ENCODE measurements around the gene PCDHGB7. TPM values are rescaled to one million over a fixed set of nuclear protein-coding genes. Genes with fewer than 3 reads are reported as not detected.
"Not testable (repeated sequence)": the region's sequence is repeated elsewhere in the genome, so short reads cannot be mapped to it uniquely, and the experiment has no call there.

PCDHGB7 gene
- total RNA-seq, 2 donors from 2014 or later: 12.2 to 17.1 TPM

GRCh38 chr5:141393267-141393666 lies 24.2 kb upstream of the PCDHGB7 start:
- DNase-seq (ENCODE audit: low spot score): no peak
- intact Hi-C loops (cut with DNase I): no loop called here

GRCh38 chr5:141394401-141395187 lies 22.9 kb upstream of the PCDHGB7 start:
- intact Hi-C loops (cut with DNase I); DNase-seq (ENCODE audit: low spot score): not testable (repeated sequence)

- intact Hi-C loops (cut with DNase I): not testable (repeated sequence)
- peak; percentile 54 for DNase-seq (ENCODE audit: low spot score)
Measured at GRCh38 chr5:141397756-141398551, 19.5 kb upstream of the PCDHGB7 start, which contains the start of gene PCDHGB5. PCDHGB5 (plus strand) TSS chr5:141397947; CDS start chr5:141398128, 181 bp downstream.

- intact Hi-C loops (cut with DNase I): no loop called here
- DNase-seq (ENCODE audit: low spot score): no peak
Measured at GRCh38 chr5:141398608-141399007, 18.9 kb upstream of the PCDHGB7 start.

- peak; percentile 74 for DNase-seq (ENCODE audit: low spot score)
- intact Hi-C loops (cut with DNase I): no loop called here
Measured at GRCh38 chr5:141399555-141400258, 17.8 kb upstream of the PCDHGB7 start.

GRCh38 chr5:141402553-141403243 lies 14.8 kb upstream of the PCDHGB7 start, which contains the start of gene PCDHGA9:
PCDHGA9 (plus strand) TSS chr5:141402778; CDS start chr5:141402953, 175 bp downstream.
- intact Hi-C loops (cut with DNase I): no loop called here
- no peak for DNase-seq (ENCODE audit: low spot score)

GRCh38 chr5:141403387-141403786 lies 14.1 kb upstream of the PCDHGB7 start:
- no peak for DNase-seq (ENCODE audit: low spot score)
- intact Hi-C loops (cut with DNase I): no loop called here

- DNase-seq (ENCODE audit: low spot score): peak; percentile 78
- intact Hi-C loops (cut with DNase I): not testable (repeated sequence)
Measured at GRCh38 chr5:141407790-141408505, 9.5 kb upstream of the PCDHGB7 start, which contains the start of gene PCDHGB6. PCDHGB6 (plus strand) TSS chr5:141408021; CDS start chr5:141408203, 182 bp downstream.

GRCh38 chr5:141409598-141410306 lies 7.7 kb upstream of the PCDHGB7 start:
- intact Hi-C loops (cut with DNase I): loop anchor here (10.0 kb wide), 2 partner anchors 145 to 155 kb away; no protein-coding TSS in a partner anchor
- peak; percentile 63 for DNase-seq (ENCODE audit: low spot score)

GRCh38 chr5:141411575-141411974 lies 5.9 kb upstream of the PCDHGB7 start:
- intact Hi-C loops (cut with DNase I): loop anchor here (10.0 kb wide), 2 partner anchors 143 to 153 kb away; no protein-coding TSS in a partner anchor
- DNase-seq (ENCODE audit: low spot score): no peak

- DNase-seq (ENCODE audit: low spot score): peak; percentile 73
- intact Hi-C loops (cut with DNase I): loop anchor here (10.0 kb wide), 2 partner anchors 142 to 152 kb away; no protein-coding TSS in a partner anchor
Measured at GRCh38 chr5:141412854-141413539, 4.5 kb upstream of the PCDHGB7 start, which contains the start of gene PCDHGA10. PCDHGA10 (plus strand) TSS chr5:141412987; CDS start chr5:141413176, 189 bp downstream.

- intact Hi-C loops (cut with DNase I): loop anchor here (10.0 kb wide), 2 partner anchors 141 to 151 kb away; no protein-coding TSS in a partner anchor
- peak; percentile 73 for DNase-seq (ENCODE audit: low spot score)
Measured at GRCh38 chr5:141413540-141414069, 3.9 kb upstream of the PCDHGB7 start.

GRCh38 chr5:141414548-141415274 lies 2.8 kb upstream of the PCDHGB7 start:
- DNase-seq (ENCODE audit: low spot score): not testable (repeated sequence)

GRCh38 chr5:141415275-141415618 lies 2.2 kb upstream of the PCDHGB7 start:
- DNase-seq (ENCODE audit: low spot score): peak; percentile 72
- intact Hi-C loops (cut with DNase I): loop anchor here (10.0 kb wide), 2 partner anchors 140 to 150 kb away; no protein-coding TSS in a partner anchor

More at GRCh38 chr5:141414548-141415274, 2.8 kb upstream of the PCDHGB7 start:
- intact Hi-C loops (cut with DNase I): loop anchor here (10.0 kb wide), 2 partner anchors 140 to 150 kb away; no protein-coding TSS in a partner anchor

GRCh38 chr5:141419074-141419880 lies 1.8 kb downstream of the PCDHGB7 start:
- DNase-seq (ENCODE audit: low spot score): no peak
- intact Hi-C loops (cut with DNase I): loop anchor here (10.0 kb wide), 2 partner anchors 136 to 146 kb away; no protein-coding TSS in a partner anchor
